Activated naive CD8-positive, alpha-beta T cell (primary cell): ENCODE results near the gene INCA1.

Experiments
- H3K27ac Mint-ChIP-seq: one replicate; pipeline ENCODE4 v1.8.0; 2021; ENCODE audit warnings: mixed read lengths
- H3K27me3 Mint-ChIP-seq: one replicate; pipeline ENCODE4 v1.8.0; 2021; ENCODE audit warnings: mixed read lengths
- H3K36me3 Mint-ChIP-seq: one replicate; pipeline ENCODE4 v1.8.0; 2021; ENCODE audit warnings: mixed read lengths
- H3K4me1 Mint-ChIP-seq: one replicate; pipeline ENCODE4 v1.8.0; 2021; ENCODE audit warnings: low read depth, mixed read lengths
- H3K4me3 Mint-ChIP-seq: one replicate; pipeline ENCODE4 v1.8.0; 2021; ENCODE audit warnings: mild to moderate bottlenecking, mixed read lengths
- H3K9me3 Mint-ChIP-seq: one replicate; pipeline ENCODE4 v1.8.0; 2021; ENCODE audit warnings: low read depth, mixed read lengths

The INCA1 gene

GRCh38 chr17:4994081-4994595 is 3.2 kb downstream of the INCA1 start:
- Mint-ChIP-seq H3K4me1 (peaks cover 27% of the 10 kb centered on the region), H3K27me3 (no peaks in the 10 kb centered on the region), H3K4me3 (no peak overlapping the region), H3K36me3 (peaks cover 4% of the 10 kb centered on the region), H3K9me3 (no peaks in the 10 kb centered on the region), H3K27ac (no peak overlapping the region)

DNA sequence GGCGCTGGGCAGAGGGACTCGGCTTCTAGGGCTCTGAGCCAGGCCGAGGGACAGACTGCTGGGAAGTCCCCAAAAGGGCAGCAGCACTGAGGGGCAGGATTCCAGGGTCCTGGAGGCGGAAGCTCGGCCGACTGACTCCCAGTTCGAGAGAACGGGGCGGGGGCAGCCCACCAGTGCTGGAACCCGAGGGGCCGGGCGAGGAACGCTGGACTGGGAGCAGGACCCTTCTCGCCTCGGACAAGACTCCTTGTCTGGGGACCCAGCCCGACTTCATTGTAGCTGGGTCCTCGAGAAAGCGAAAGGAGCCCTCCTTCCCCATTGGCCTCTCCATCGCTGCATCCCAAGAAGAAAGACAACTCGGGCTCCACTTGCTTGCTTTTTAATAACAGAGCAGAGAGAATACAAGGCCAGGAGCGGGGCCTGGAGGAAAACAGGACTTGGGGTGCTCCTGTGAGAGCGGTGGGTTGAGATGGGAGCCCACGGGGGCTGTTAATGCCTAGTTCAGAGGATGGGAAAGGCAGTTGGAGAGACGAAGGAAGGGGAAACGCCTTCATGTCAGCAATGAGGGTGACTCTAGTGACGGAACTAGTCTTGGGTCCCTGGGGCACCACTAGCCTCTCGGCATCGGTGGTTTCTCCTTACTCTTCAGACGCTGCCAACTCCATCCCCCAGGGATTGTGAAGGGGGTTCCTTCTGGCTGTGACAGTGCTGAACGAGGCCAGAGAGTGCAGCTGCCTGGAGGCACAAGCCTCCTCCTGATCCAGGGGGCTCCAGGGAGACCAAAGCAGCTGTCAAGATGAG is 9.4 kb downstream of the INCA1 start:
- peak overlapping the region; percentile 91 for H3K27ac Mint-ChIP-seq
- peak overlapping the region; percentile 92 for H3K4me3 Mint-ChIP-seq
- H3K36me3 Mint-ChIP-seq, result peaks cover 4% of the 10 kb centered on the region
- H3K4me1 Mint-ChIP-seq, result peaks cover 40% of the 10 kb centered on the region
- no peaks in the 10 kb centered on the region for H3K27me3 Mint-ChIP-seq
- no peaks in the 10 kb centered on the region for H3K9me3 Mint-ChIP-seq

- Mint-ChIP-seq H3K4me1 (peaks cover 44% of the 10 kb centered on the region), H3K27ac (peak within 1 kb of the TSS; percentile 91), H3K27me3 (no peaks in the 10 kb centered on the region), H3K36me3 (peaks cover 4% of the 10 kb centered on the region), H3K4me3 (peak within 1 kb of the TSS; percentile 92), H3K9me3 (no peaks in the 10 kb centered on the region)
Observed at GRCh38 chr17:4986951-4987766, 10.2 kb downstream of the INCA1 start, which contains the start of gene CAMTA2. Gene CAMTA2 (minus strand): TSS chr17:4987675. CDS start chr17:4986222, 1,453 bp downstream.

GRCh38 chr17:4986403-4986802 is 10.9 kb downstream of the INCA1 start:
- peak overlapping the region; percentile 86 for H3K27ac Mint-ChIP-seq
- H3K4me1 Mint-ChIP-seq, result peaks cover 42% of the 10 kb centered on the region
- no peaks in the 10 kb centered on the region for H3K36me3 Mint-ChIP-seq
- H3K27me3 Mint-ChIP-seq, result no peaks in the 10 kb centered on the region
- H3K4me3 Mint-ChIP-seq, result peak overlapping the region; percentile 92
- H3K9me3 Mint-ChIP-seq, result no peaks in the 10 kb centered on the region

DNA sequence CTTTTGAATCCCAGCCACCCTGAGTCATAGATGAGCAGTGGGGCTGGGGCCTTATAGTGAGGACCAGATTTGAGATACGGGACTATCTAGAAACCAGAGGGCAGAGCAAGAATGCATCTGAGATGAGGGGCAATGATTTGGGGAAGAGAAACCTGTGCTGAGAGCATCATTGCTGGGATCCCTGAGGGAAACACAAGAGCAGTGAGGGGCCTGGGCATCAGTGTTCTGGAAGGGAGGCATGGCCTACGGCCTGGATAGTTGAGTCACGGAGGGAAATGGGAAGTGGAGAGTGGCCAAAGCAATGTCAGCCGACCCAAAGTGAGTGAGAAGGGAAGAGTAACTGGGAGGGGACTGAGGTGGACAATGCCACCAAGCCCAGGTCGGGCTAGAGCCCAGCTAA is 15.0 kb downstream of the INCA1 start:
- Mint-ChIP-seq H3K27me3 (no peaks in the 10 kb centered on the region), H3K27ac (peak overlapping the region; percentile 58), H3K9me3 (no peaks in the 10 kb centered on the region), H3K4me3 (no peak overlapping the region), H3K4me1 (peaks cover 37% of the 10 kb centered on the region), H3K36me3 (no peaks in the 10 kb centered on the region)

GRCh38 chr17:4980644-4981216 is 16.6 kb downstream of the INCA1 start:
- H3K27ac Mint-ChIP-seq, result peak overlapping the region; percentile 80
- H3K9me3 Mint-ChIP-seq, result no peaks in the 10 kb centered on the region
- H3K36me3 Mint-ChIP-seq, result no peaks in the 10 kb centered on the region
- H3K4me3 Mint-ChIP-seq, result no peak overlapping the region
- H3K27me3 Mint-ChIP-seq, result no peaks in the 10 kb centered on the region
- H3K4me1 Mint-ChIP-seq, result peaks cover 27% of the 10 kb centered on the region

- Mint-ChIP-seq H3K4me1 (peaks cover 19% of the 10 kb centered on the region), H3K27me3 (no peaks in the 10 kb centered on the region), H3K9me3 (no peaks in the 10 kb centered on the region), H3K4me3 (no peak overlapping the region), H3K27ac (no peak overlapping the region), H3K36me3 (peaks cover 2% of the 10 kb centered on the region)
Observed at GRCh38 chr17:4978726-4979125, 18.6 kb downstream of the INCA1 start.

DNA sequence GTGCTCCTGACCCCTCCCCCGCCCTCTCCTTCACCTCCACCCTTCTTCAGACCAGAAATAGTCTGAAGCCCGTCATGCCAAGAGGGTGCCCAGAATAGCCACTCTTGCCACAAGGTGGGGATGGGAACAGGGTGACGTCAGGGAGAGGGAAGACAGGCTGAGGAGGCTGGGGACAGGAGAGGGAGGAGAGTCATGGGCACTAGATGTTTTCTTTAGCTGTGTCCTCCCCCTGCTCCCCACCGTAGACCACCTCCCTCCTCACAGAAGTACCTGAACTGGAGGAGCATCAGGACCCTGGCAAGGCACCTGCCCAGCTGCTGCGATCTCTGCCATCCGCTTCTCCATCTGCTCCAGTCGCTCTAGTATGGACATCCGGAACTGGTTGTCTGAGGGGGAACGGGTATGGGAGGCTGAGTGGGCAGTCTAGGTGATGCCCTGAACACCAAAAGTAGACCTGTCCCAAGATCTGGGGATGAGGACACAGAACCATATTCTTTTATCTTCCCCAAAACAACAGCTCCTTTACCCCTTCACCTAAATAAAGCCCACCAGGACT is 23.1 kb downstream of the INCA1 start:
- H3K9me3 Mint-ChIP-seq, result no peaks in the 10 kb centered on the region
- H3K36me3 Mint-ChIP-seq, result peaks cover 9% of the 10 kb centered on the region
- no peak overlapping the region for H3K4me3 Mint-ChIP-seq
- H3K27me3 Mint-ChIP-seq, result no peaks in the 10 kb centered on the region
- peaks cover 19% of the 10 kb centered on the region for H3K4me1 Mint-ChIP-seq
- peak overlapping the region; percentile 16 for H3K27ac Mint-ChIP-seq

- H3K27me3 Mint-ChIP-seq, result no peaks in the 10 kb centered on the region
- H3K9me3 Mint-ChIP-seq, result no peaks in the 10 kb centered on the region
- H3K4me3 Mint-ChIP-seq, result no peak overlapping the region
- H3K4me1 Mint-ChIP-seq, result peaks cover 27% of the 10 kb centered on the region
- H3K27ac Mint-ChIP-seq, result peak overlapping the region; percentile 46
- peaks cover 10% of the 10 kb centered on the region for H3K36me3 Mint-ChIP-seq
Observed at GRCh38 chr17:4973256-4974114, 23.8 kb downstream of the INCA1 start.

- peaks cover 10% of the 10 kb centered on the region for H3K36me3 Mint-ChIP-seq
- H3K27ac Mint-ChIP-seq, result peak overlapping the region; percentile 58
- no peaks in the 10 kb centered on the region for H3K27me3 Mint-ChIP-seq
- no peak overlapping the region for H3K4me3 Mint-ChIP-seq
- peaks cover 27% of the 10 kb centered on the region for H3K4me1 Mint-ChIP-seq
- H3K9me3 Mint-ChIP-seq, result no peaks in the 10 kb centered on the region
Observed at GRCh38 chr17:4972752-4973151, 24.6 kb downstream of the INCA1 start.

DNA sequence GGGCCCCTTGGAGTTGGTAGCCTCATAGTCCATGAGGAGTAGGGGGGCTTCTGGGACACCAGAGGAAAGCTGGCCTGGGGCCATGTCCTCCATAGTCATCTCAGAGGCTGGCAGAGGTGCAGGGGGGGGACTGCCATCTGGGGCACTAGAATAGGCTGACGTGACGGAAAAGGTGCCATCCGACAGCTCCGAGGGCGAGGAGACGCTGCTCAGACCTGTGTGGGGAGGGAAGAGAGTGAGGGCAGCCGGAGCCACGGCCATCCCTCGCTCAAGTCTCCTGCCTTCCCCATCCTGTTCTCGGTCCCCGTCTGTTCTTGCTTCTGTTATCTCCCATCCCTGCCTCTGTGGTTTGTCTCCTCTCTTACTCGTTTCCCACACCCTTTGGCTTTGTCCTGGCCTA is 25.0 kb downstream of the INCA1 start:
- Mint-ChIP-seq H3K4me3 (no peak overlapping the region), H3K27ac (peak overlapping the region; percentile 58), H3K4me1 (peaks cover 27% of the 10 kb centered on the region), H3K9me3 (no peaks in the 10 kb centered on the region), H3K36me3 (peaks cover 10% of the 10 kb centered on the region), H3K27me3 (no peaks in the 10 kb centered on the region)

DNA sequence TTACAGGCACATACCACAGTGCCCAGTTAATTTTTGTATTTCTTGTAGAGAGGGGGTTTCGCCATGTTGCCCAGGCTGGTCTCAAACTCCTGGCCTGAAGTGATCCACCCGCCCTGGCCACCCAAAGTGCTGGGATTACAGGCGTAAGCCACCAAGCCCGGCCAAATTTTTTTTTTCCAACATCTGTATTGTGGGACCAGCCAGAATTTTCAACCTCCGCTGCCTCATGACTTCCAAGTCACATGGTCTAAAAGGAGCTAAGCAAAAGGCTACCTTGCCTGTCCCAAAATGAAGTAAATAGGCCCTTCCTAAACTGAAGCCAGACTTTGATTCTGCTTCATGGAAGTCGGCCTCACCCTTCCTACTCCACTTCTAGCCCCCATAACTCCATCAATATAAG is 25.5 kb downstream of the INCA1 start:
- Mint-ChIP-seq H3K27me3 (no peaks in the 10 kb centered on the region), H3K27ac (peak overlapping the region; percentile 61), H3K36me3 (peaks cover 10% of the 10 kb centered on the region), H3K9me3 (no peaks in the 10 kb centered on the region), H3K4me1 (peaks cover 27% of the 10 kb centered on the region), H3K4me3 (no peak overlapping the region)

GRCh38 chr17:4970273-4970672 is 27.0 kb downstream of the INCA1 start:
- Mint-ChIP-seq H3K9me3 (no peaks in the 10 kb centered on the region), H3K27ac (no peak overlapping the region), H3K4me1 (peaks cover 37% of the 10 kb centered on the region), H3K36me3 (peaks cover 17% of the 10 kb centered on the region), H3K27me3 (no peaks in the 10 kb centered on the region), H3K4me3 (peak overlapping the region; percentile 44)
